MM.1S (cell line): Measurements from ENCODE around the gene CHGA.

Source experiments
- EZH2phosphoT487 ChIP-seq: fragments of 300-600 bp; sonication (generic); IDR thresholded peaks from 2 replicates; pipeline ENCODE4 v1.6.1; 2018; ENCODE audit warnings: antibody characterized with exemption, low read length
- TF ChIP-seq, protein P1 (sequence below): fragments of 300-600 bp; sonication (generic); IDR thresholded peaks from 2 replicates; pipeline ENCODE4 v1.5.1; 2016; ENCODE audit warnings: antibody characterized with exemption, low read length, mixed read lengths

DNA sequence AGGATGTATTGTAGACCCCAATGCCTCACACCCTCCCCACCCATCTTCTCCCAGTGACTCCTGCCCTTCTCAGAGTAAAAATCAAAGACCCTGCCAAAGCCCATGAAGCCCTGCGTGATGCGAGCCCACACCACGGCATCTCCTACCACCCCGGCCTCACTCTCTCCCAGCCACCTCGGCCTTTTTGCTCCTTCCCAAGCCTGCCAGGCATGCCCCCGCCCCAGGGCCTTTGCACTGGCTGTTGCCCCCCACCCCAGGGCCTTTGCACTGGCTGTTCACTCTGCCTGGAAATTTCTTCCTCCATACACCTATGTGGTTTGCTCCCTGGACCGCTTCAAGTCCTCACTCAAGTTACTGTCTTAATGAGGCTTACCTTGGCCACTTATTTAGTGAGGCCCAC lies 5.0 kb upstream of the CHGA start:
- TF ChIP-seq EZH2phosphoT487 = no peak
- TF ChIP-seq, protein P1, sequence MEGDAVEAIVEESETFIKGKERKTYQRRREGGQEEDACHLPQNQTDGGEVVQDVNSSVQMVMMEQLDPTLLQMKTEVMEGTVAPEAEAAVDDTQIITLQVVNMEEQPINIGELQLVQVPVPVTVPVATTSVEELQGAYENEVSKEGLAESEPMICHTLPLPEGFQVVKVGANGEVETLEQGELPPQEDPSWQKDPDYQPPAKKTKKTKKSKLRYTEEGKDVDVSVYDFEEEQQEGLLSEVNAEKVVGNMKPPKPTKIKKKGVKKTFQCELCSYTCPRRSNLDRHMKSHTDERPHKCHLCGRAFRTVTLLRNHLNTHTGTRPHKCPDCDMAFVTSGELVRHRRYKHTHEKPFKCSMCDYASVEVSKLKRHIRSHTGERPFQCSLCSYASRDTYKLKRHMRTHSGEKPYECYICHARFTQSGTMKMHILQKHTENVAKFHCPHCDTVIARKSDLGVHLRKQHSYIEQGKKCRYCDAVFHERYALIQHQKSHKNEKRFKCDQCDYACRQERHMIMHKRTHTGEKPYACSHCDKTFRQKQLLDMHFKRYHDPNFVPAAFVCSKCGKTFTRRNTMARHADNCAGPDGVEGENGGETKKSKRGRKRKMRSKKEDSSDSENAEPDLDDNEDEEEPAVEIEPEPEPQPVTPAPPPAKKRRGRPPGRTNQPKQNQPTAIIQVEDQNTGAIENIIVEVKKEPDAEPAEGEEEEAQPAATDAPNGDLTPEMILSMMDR = no peak
